Measurements from ENCODE around the gene FAM170A. TPM values are rescaled to one million over a fixed set of nuclear protein-coding genes. Genes with fewer than 3 reads are reported as not detected.

Gene FAM170A, protein sequence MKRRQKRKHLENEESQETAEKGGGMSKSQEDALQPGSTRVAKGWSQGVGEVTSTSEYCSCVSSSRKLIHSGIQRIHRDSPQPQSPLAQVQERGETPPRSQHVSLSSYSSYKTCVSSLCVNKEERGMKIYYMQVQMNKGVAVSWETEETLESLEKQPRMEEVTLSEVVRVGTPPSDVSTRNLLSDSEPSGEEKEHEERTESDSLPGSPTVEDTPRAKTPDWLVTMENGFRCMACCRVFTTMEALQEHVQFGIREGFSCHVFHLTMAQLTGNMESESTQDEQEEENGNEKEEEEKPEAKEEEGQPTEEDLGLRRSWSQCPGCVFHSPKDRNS
- total RNA-seq (2014; rRNA removed; shearing (Covaris generic)) = not detected in 2 replicates

DNA sequence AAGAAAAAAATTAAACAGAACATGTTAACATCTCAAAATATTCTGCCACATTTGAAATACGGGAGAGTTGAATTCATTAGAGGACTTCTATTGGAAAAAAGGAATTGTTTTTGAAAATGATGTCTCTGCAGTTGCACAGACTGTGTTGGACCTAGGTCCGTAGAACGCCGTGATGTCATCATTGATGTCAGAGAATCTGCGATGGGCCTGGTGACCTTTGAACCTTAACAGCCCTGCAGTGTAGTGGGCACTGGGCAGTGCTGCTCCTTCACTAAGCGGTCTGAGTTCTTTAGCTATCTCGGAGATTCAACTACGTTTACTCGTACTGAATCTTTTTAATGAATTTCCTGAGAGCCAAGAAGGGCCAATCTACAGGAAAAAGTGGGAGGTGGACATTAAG lies at the start of gene FAM170A:
Gene FAM170A, plus strand, starts transcription at position 220 of the 400 bp plus-strand sequence. CDS start 211 bp downstream, outside the sequence.
- no peak for DNase-seq (ENCODE audit: low read depth)

DNA sequence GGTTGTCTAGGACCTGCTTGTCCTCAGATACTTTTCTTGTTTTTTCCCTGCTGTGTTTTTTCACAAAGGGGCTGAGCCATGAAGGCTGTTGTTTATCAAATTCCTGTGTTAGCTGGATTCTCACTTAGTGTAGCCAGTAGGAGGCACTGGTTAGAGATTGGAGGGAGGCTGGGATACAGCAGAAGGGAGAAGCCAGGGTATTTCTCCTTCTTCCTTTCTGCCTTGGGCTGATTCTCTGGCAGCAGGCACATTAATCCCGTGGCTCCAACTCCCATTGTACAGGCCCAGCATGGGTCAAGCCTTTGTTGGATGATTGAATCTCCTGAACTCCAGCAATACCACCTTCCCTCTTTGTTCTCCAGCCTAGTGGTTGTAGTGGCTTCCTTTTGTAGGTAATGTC lies 46.4 kb upstream of the FAM170A start:
- DNase-seq (ENCODE audit: low read depth) = no peak

DNA sequence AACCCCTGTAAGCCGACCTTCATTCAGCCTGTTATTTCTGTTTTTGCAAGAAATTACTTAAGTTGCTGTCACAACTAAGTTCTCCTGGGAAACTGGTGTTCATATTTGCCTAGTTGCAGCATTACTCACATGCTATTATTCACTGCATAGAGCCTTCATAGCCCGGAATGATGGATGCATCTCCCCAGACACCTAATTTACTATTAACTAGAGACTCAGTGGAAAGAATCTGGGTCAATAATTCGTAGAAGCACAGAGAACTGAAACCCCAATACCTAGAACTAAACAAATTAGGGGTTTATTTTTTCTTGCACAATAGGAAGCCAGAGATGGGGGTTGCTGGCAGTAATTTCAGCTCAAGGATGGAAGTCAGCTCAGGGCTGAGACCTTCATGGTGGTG lies 45.7 kb upstream of the FAM170A start:
- no peak for DNase-seq (ENCODE audit: low read depth)

DNA sequence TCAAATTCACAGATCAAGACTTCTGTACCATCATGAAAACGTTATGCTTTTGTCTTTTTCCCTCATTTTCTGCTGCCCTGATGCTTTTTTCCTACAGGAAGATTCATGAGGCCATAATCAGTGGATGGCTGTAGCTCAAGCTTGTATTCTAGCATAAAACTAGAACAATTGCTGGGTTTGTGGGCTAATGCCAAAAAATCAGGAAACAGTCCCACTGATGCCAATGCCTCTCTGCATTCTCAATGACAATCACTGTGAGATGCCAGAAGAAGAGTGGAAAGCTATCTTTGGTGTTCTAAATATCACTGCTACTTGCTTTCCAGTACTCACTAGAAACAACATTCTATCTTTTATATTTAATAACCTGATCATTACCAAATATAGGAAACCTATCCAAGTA lies 33.3 kb upstream of the FAM170A start:
- no peak for DNase-seq (ENCODE audit: low read depth)

DNA sequence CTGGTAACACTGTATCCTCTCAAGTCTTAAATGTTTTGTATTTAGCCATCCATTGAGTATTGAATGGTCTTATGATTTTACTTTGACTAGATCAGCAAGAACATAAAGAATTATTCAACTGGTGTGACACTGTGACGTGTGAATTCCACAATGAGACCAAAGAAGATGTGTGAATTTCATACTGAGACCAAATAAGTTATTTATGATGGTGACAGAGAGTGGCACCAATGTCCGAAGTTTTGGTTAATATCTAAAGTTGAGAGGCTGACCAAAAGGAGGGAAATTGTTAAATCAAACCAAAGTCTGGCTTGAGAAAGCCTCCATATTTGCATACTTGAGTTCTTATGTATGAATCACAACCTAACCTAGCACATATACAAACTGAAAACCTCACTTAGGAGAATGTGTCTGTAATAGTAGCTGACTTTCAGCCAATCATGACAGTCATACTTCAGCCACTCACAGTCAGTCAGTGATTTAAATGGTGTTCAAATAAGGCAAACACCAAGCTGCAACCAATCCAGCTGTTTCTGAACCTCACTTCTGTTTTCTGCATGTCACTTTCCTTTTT lies 31.5 kb upstream of the FAM170A start:
- DNase-seq (ENCODE audit: low read depth) = no peak

DNA sequence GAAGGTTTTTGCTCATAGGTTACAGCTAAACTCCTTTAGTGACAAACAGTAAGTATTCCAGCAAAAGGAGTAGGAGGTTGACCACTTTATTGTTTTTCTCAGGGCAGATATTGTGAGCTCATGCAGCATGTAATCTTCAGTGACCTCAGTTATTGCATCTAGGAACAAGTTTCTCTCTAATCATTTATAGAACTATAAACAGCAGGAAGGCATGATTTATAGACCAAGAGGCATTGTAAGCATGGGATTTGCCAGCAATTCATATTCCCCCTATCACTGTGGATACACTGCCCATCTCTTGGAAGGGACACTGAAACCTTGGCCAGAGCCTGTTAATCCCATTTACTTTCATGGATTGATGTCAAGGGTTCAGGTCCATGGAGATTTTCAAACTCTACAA lies 15.4 kb upstream of the FAM170A start:
- DNase-seq (ENCODE audit: low read depth) = no peak

DNA sequence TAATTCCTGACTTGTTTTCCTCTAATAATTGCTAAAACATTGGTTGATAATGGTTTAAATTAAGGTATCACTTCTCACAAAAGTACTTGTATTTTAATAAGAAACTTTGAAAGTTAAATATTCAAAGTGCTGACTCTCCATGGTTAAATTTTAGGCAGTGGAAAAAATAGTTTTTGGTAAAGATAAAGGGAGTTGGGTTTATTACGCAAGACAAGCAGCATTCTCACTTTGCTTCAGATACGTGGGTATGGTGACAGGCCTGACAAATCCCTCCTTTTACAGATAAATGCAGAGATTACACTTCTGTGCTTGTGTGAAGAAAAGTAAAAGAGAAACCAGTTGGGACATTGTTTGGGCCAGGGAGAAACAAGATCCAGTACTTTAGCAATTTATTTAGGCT lies 14.5 kb upstream of the FAM170A start:
- no peak for DNase-seq (ENCODE audit: low read depth)

DNA sequence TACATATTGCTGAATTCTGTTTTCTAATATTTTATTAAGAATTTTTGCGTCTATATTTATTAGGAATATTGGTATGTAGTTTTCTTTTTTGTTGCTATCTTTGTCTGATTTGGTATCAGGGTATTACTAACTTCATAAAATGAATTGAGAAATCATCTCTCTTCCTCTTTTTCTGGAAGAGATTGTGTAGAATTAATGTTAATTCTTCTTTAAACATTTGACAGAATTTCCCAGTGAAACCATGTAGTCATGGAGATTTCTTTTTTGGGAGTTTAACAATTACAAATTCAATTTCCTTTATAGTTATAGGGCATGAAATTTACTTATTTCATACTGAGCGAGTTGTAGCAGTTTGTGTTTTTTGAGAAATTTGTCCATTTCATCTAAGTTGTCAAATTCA lies 3.3 kb upstream of the FAM170A start:
- no peak for DNase-seq (ENCODE audit: low read depth)

DNA sequence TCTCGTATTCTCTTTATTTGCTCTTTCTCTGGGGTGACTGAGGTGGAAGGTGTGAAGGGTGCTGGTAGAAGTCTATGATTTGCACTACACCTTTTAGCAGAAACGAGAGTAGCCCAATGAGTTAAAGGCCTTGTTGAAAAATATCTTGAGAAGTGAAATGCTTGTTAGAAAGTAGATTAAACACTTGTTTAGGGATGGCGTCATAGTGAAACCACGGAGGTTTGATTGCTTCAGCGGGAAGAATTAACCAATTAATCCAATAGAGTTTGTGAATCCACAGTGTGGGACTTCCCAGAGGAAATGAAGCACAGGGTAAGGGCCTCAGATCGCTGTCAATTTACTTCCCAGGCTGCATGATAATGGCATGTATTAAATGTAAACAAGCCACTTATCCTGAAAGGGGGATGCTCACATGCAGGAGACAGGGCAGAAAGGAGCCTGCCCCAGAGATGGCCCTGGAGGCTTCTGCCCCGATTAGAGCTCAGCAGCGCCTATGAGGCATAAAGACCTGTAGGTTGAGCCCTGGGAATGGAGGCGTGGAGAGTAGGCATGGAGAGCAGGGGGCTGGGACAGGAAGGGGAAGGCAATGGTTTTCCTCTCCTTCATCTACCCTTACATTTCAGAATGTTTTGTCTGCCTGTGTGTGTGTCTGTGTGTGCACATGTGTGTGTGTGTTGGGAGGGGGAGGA lies 1.5 kb downstream of the FAM170A start:
- peak; percentile 5 for DNase-seq (ENCODE audit: low read depth)

DNA sequence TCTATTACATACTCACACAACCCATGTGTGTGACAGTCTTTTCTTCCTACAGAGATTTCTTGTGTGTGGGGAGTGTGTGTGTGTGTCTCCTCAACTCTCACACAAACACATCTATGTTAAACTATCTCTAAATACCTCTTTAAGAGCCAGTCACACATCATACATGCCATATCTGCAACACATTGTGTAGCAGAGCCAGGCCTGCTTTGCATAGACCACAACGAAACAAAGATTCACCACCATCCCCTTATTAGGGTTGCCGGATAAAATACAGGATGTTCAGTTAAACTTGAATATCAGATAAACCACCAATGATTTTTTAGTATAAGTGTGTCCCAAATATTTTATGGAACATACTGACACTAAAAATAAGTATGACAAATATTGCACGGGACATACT lies 2.3 kb downstream of the FAM170A start:
- no peak for DNase-seq (ENCODE audit: low read depth)

DNA sequence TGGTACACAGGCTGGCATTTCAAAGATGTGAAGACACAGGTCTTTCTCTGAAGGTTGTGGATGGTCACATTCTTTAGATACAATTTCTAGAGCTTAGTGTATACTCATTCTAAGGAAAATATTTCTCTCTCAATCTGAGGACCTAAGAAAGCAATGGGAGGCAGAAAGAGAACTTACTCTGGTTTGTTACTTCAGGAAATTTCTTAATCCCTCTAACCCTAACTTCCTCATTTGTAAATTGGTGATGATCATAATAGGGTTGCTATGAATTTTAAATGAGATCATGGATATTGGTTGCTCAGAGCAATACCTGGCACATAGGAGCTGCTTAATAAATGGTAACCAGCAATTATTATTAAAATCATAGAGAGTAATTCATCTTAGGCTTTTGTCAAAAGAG lies 22.1 kb downstream of the FAM170A start:
- no peak for DNase-seq (ENCODE audit: low read depth)

DNA sequence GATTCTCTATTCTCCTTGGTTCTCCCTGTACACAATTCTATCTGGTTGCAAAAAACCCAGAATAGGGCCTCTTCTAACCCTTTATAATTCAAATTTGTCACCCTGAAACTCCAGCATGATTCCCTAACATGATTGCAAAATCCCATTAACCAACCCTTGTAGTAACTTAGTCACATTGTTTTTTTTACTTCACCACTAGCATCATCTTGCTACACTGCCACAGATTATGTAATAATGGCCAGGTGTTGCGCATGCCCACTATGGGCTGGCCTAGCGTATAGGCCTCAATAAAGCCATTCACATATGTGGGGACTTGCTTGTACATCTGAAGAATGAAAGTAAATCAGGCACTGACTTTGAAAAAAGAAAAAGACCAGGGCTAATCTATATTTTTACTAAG lies 25.7 kb downstream of the FAM170A start:
- peak; percentile 18 for DNase-seq (ENCODE audit: low read depth)

DNA sequence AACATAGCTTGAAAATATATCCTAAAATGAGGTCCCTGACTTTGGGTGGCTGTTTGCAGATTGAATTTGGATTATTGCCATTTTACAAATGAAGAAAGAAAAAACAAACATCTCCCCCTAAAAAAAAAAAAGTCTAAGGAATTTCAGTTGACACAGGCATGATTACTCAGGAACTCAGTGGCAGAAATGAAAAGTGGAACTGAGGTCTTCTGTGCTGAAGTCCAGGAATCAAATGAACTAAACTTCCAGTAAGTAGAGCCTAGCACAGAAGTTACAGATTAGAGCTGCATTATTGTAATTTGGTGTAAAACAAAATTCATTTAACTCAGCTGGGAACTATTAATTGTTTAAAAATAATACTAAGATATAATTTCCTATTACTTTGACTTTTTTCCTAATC lies 26.7 kb downstream of the FAM170A start:
- DNase-seq (ENCODE audit: low read depth) = no peak

DNA sequence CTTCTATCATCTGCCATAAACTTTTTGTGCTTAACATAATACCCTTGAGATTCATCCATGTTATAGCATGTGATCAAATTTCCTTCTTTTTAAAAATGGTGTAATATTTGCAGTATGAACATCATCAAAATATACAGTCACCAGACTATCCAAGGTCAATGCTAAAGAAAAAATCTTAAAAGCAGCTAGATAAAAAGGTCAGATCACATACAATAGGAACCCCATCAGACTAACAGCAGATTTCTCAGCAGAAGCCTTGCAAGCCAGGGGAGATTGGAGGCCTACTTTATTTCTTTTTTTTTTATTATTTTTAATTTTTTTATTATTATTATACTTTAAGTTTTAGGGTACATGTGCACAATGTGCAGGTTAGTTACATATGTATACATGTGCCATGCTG lies 37.2 kb downstream of the FAM170A start:
- DNase-seq (ENCODE audit: low read depth) = no peak

DNA sequence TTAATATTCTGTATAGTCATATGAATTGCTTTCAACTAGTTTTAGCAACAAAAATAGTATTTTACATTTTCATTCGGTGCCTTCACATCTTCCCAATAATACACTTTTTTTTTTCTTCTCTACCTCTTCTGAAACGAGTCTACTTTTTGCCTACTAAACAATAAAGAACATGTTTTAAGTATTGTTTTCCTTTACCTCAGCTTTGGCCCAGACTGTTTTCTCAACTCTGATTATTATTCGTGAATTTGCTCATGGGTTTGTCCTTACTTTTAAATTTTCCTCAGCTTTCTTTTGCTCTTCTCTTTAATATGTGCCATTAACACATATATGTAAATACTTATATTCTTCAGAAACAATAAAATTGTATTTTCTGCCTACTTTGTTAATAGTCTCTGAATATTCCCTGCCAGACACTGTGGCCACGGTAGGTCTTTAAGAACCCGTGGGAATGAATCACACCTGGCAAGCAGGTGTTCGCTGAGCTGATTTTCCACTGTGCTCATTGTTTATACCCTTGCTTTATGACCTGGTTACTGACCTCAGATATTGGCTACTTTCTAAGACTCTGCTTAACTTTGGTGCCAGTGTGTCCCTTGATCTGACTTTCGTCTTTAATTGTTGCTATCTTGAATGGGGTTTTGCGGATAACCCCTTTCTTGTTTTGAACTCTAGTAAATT lies 49.1 kb downstream of the FAM170A start:
- DNase-seq (ENCODE audit: low read depth) = no peak

DNA sequence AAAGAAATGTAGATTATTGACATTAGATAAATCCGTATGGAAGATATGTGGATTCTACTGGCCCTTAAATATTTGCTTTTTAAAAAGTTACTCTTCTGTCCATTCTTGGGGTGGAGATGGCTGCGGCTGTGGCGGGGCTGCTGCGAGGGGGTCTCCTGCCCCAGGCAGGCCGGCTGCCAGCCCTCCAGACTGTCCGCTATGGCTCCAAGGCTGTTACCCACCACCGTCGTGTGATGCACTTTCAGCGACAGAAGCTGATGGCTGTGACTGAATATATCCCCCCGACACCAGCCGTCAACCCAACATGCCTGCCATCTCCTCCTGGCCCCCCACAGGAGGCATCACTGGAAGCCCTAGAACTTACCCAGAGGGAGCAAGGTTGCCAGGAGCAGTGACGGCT lies 50.7 kb downstream of the FAM170A start:
- DNase-seq (ENCODE audit: low read depth) = no peak

DNA sequence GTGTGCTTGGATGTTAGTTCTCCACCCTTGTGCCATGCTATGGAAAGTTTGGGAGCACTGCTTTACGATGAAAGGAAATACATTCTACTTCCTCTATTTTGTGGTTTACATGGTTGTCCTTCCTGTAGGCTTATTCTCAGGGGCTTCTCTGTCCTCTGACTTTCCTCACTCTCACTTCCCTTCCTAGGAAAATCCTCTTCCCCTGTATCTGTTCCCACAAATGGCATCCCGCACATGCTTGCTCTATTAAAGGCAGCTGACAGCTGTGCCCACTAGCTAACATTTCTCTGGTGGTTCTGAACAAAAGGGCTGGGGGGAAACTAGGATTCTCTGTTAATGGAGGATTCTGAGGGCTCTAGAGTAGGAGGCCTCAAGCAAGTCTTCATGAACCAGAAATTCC lies 52.4 kb downstream of the FAM170A start:
- DNase-seq (ENCODE audit: low read depth) = no peak

DNA sequence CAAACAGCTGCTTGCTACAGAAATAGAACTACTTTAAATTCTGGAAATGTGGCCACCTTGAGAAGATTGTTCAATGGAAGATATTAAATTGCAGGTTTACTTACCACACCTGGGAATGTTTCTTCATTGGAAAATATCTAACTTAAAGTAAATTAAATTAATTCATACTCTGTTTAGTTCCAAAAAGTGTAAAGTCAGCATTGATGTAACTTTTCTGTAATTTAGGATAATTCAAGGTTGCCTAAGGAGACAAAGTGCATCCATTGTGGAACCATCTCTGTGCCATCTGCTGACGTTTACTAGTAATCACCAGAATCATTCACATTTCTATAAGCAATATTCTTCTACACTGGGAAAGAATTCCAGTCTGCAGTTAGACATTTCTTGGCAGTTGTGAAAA lies 53.0 kb downstream of the FAM170A start:
- DNase-seq (ENCODE audit: low read depth) = no peak

Data from Daoy (cell line).